ENCODE measurements around the gene LYST. TPM values are rescaled to one million over a fixed set of nuclear protein-coding genes. Genes with fewer than 3 reads are reported as not detected.

The LYST gene
- total RNA-seq, 4 donors from 2014 or later, result 48.0 to 62.8 (median 61.0) TPM

DNA sequence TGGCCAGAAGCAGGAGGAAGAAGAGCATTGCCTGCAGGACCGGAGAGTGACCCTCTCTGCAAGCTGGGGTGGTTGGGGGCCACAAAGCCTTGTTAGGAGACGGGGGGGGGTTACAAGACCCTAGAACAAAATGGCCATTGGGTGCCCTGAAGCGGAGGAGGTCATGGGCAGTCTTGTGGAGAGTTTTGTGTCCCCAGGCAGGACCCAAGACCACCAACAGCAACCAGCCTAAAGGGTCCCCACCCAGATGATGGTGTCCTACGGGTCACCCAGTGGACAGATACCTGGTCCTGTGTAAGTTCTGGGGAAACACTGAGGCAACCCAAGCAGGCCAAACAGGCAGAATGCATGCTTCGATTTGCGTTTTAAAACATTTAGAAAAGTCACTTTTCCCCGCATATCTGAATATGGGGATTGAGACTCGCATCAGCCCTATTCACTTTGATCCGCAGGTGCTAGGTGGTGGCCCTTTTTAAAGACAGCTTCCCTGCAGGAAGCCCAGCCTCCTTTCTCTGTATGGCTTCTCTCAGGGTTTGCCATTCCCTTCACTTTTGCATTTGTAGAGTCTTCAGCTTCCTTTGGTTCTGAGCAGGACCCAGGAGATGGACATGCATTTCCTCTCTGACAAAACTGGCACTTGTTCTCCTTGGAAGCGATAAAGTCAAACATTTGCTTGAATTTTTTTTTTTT lies 238.2 kb downstream of the LYST start:
- peaks cover 0 to 30% (median 0%) of the 10 kb centered on the region in 4 donors for H3K4me1 ChIP-seq
- DNase-seq (ENCODE audit: low spot score in 2 of 2), result no peak
- 90 to 94% methylated on average over 10 of the region's 10 CpGs for WGBS, 2 donors

DNA sequence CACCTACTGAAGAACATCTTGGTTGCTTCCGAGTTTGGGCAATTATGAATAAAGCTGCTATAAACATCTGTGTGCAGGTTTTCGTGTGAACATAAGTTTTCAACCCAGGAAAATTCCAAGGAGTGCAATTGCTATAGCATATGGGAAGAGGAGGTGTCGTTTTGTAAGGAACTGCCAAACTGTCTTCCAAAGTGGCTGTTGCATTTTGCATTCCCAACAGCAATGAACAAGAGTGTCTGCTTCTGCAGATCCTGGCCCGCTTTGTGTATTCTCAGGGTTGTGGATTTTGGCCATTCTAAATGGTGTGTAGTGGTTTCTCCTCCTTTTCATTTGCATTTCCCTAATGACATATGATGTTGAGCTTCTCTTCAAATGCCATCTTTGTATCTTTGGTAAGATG lies 240.9 kb downstream of the LYST start:
- Histone ChIP-seq H3K36me3 (no peaks in the 10 kb centered on the region), H3K27ac (no peak overlapping the region), H3K27me3 (no peaks in the 10 kb centered on the region), H3K4me1 (peaks cover 0 to 23% (median 3%) of the 10 kb centered on the region in 4 donors), H3K4me3 (no peak overlapping the region), H3K9me3 (no peaks in the 10 kb centered on the region)
- TF ChIP-seq POLR2A (IDR thresholded peaks at IDR 0.05) (no peak), EP300 (IDR thresholded peaks at IDR 0.05) (no peak)
- TF ChIP-seq, protein P1, sequence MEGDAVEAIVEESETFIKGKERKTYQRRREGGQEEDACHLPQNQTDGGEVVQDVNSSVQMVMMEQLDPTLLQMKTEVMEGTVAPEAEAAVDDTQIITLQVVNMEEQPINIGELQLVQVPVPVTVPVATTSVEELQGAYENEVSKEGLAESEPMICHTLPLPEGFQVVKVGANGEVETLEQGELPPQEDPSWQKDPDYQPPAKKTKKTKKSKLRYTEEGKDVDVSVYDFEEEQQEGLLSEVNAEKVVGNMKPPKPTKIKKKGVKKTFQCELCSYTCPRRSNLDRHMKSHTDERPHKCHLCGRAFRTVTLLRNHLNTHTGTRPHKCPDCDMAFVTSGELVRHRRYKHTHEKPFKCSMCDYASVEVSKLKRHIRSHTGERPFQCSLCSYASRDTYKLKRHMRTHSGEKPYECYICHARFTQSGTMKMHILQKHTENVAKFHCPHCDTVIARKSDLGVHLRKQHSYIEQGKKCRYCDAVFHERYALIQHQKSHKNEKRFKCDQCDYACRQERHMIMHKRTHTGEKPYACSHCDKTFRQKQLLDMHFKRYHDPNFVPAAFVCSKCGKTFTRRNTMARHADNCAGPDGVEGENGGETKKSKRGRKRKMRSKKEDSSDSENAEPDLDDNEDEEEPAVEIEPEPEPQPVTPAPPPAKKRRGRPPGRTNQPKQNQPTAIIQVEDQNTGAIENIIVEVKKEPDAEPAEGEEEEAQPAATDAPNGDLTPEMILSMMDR (IDR thresholded peaks at IDR 0.05), result no peak
- no peak for DNase-seq (ENCODE audit: low spot score in 2 of 2)
- 89 to 95% methylated on average over 4 of the region's 4 CpGs for WGBS, 2 donors

More for the DNA sequence above, 238.2 kb downstream of the LYST start:
- Histone ChIP-seq H3K4me3 (no peak overlapping the region), H3K27me3 (no peaks in the 10 kb centered on the region), H3K9me3 (no peaks in the 10 kb centered on the region), H3K27ac (no peak overlapping the region), H3K36me3 (no peaks in the 10 kb centered on the region)
- TF ChIP-seq, protein P1 (IDR thresholded peaks at IDR 0.05), result no peak
- no peak for TF ChIP-seq EP300 (IDR thresholded peaks at IDR 0.05)
- TF ChIP-seq POLR2A (IDR thresholded peaks at IDR 0.05), result no peak

DNA sequence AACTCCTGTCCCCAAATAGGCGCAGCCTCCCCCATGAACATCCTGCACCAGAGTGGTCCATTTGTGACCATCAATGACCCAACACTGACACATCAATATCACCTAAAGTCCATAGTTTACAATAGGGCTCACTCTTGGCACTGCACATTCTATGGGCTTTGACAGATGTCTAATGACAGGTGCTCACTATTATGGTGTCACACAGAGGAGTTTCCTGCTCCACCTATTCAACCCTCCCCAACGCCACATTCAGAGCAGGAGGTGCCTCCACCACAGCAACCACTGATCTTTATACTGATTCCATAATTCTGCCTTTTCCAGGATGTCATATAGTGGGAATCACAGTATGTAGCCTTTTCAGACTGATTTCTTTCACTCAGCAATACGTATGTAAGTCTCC lies 241.4 kb downstream of the LYST start:
- Histone ChIP-seq H3K4me3 (no peak overlapping the region), H3K36me3 (no peaks in the 10 kb centered on the region), H3K4me1 (peaks cover 0 to 23% (median 3%) of the 10 kb centered on the region in 4 donors), H3K27ac (no peak overlapping the region), H3K9me3 (no peaks in the 10 kb centered on the region), H3K27me3 (no peaks in the 10 kb centered on the region)
- DNase-seq (ENCODE audit: low spot score in 2 of 2), result no peak
- 82 to 94% methylated on average over 3 of the region's 3 CpGs for WGBS, 2 donors
- TF ChIP-seq POLR2A (IDR thresholded peaks at IDR 0.05) (no peak), EP300 (IDR thresholded peaks at IDR 0.05) (no peak)
- TF ChIP-seq, protein P1 (IDR thresholded peaks at IDR 0.05), result no peak

DNA sequence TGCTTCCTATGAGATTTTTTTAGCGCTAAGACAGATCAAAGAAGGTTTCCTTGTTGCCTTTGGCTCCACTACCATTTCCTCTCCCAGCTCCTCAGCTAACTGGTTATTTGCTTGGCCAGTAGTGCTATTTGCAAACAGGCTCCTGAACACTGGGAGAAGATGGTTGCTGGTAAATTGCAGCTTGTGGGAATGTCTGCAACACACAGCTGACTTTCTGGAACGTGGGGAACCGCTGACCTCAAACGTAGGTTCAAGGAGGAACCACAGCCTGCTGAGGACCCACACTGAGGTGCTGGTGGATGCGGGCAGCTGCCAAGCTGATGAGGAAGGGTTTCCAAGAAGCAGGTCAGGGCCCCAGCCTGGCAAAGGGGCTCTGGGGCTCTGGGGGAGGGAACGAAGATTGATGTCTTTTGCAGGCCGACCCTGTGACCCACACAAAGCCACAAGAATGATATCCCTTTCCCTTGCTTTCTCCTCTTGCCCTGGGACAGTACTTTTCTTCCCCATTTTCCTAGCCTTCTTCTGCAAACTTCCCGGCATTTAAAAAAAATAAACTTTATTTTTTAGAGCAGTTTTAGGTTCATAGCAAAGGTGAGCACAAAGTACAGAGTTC lies 241.9 kb downstream of the LYST start:
- Histone ChIP-seq H3K9me3 (no peaks in the 10 kb centered on the region), H3K36me3 (no peaks in the 10 kb centered on the region), H3K4me3 (no peak overlapping the region), H3K4me1 (peaks cover 0 to 23% (median 3%) of the 10 kb centered on the region in 4 donors), H3K27me3 (no peaks in the 10 kb centered on the region), H3K27ac (no peak overlapping the region)
- peak in 1 of 2 donors; percentile 54 for TF ChIP-seq EP300 (IDR thresholded peaks at IDR 0.05)
- TF ChIP-seq, protein P1 (IDR thresholded peaks at IDR 0.05), result no peak
- DNase-seq (ENCODE audit: low spot score in 2 of 2), result no peak
- WGBS, 2 donors, result 20 to 21% methylated on average over 8 of the region's 8 CpGs

Data from tibial nerve (tissue), 4 donors.